Osteoblast (primary cell): ENCODE data around the gene VAMP7. TPM values are rescaled to one million over a fixed set of nuclear protein-coding genes. Genes with fewer than 3 reads are reported as not detected.
"Not testable (repeated sequence)": the region's sequence is repeated elsewhere in the genome, so short reads cannot be mapped to it uniquely, and the experiment has no call there.

ENCODE experiments used
- DNase-seq: peaks from one replicate; pipeline ENCODE4 v3.0.0; 2011; ENCODE audit warnings: low spot score, mixed read lengths; ENCODE audit not compliant: insufficient read length; ENCODE audit errors: missing footprints
- H2AFZ ChIP-seq: 2 replicates; pipeline ENCODE4 v1.6.0; 2011; ENCODE audit warnings: mild to moderate bottlenecking, low read length
- H3K27ac ChIP-seq: 2 replicates; pipeline ENCODE4 v1.5.1; 2011; ENCODE audit warnings: mild to moderate bottlenecking, low read depth, low read length, moderate library complexity
- H3K27me3 ChIP-seq: 2 replicates; pipeline ENCODE4 v1.6.0; 2012; ENCODE audit warnings: mild to moderate bottlenecking, control low read depth, inconsistent platforms, low read length, moderate library complexity; ENCODE audit not compliant: insufficient read depth
- H3K36me3 ChIP-seq: 2 replicates; pipeline ENCODE4 v1.5.1; 2011; ENCODE audit warnings: mild to moderate bottlenecking, low read length, control low read depth, moderate library complexity; ENCODE audit not compliant: insufficient read depth
- H3K4me1 ChIP-seq: 2 replicates; pipeline ENCODE4 v1.5.1; 2011; ENCODE audit warnings: mild to moderate bottlenecking, low read length, control low read depth, moderate library complexity; ENCODE audit not compliant: insufficient read depth
- H3K4me2 ChIP-seq: 2 replicates; pipeline ENCODE4 v1.6.0; 2011; ENCODE audit warnings: mild to moderate bottlenecking, low read length; ENCODE audit not compliant: insufficient read depth
- H3K4me3 ChIP-seq: fragments of 200-600 bp; sonication (generic); 3 replicates; pipeline ENCODE4 v1.5.1; 2012; ENCODE audit warnings: mild to moderate bottlenecking, low read length, inconsistent platforms; ENCODE audit not compliant: insufficient read depth
- H3K79me2 ChIP-seq: 2 replicates; pipeline ENCODE4 v1.6.0; 2012; ENCODE audit warnings: mild to moderate bottlenecking, low read length, control low read depth, inconsistent platforms; ENCODE audit not compliant: insufficient read depth
- H3K9me3 ChIP-seq: 2 replicates; pipeline ENCODE4 v1.5.1; 2011; ENCODE audit warnings: low read depth, low read length, control low read depth
- H4K20me1 ChIP-seq: 2 replicates; pipeline ENCODE4 v1.6.0; 2012; ENCODE audit warnings: mild to moderate bottlenecking, low read length, control low read depth; ENCODE audit not compliant: insufficient read depth
- CTCF ChIP-seq: IDR thresholded peaks from 2 replicates; pipeline ENCODE4 v1.5.1; 2011; ENCODE audit warnings: mild to moderate bottlenecking, low read depth, low read length, moderate library complexity; ENCODE audit errors: extremely low read depth
- total RNA-seq: library from RNA; depleted of rRNA; stranded (reverse); fragments of >200 nt; gene quantifications from 2 replicates; pipeline ENCODE4 v1.2.3, GENCODE V29; 2012

VAMP7 gene
- total RNA-seq, 1 donor: 49.9 TPM

- H4K20me1 ChIP-seq: no peaks in the 10 kb centered on the region
- no peaks in the 10 kb centered on the region for H3K9me3 ChIP-seq
- no peak for DNase-seq
- no peaks in the 10 kb centered on the region for H3K79me2 ChIP-seq
- H3K27me3 ChIP-seq: no peaks in the 10 kb centered on the region
- H3K27ac ChIP-seq: no peak overlapping the region
- TF ChIP-seq CTCF: no peak
- no peak overlapping the region for H3K4me3 ChIP-seq
- H3K36me3 ChIP-seq: peaks cover 3% of the 10 kb centered on the region
- no peak overlapping the region for H2AFZ ChIP-seq
- H3K4me2 ChIP-seq: no peak overlapping the region
- H3K4me1 ChIP-seq: no peaks in the 10 kb centered on the region
Observed at GRCh38 chrX:155899366-155899765, 18.2 kb downstream of the VAMP7 start.

- no peaks in the 10 kb centered on the region for H3K4me1 ChIP-seq
- no peaks in the 10 kb centered on the region for H3K9me3 ChIP-seq
- DNase-seq: no peak
- no peak overlapping the region for H3K27ac ChIP-seq
- no peaks in the 10 kb centered on the region for H3K36me3 ChIP-seq
- H4K20me1 ChIP-seq: no peaks in the 10 kb centered on the region
- no peaks in the 10 kb centered on the region for H3K27me3 ChIP-seq
- no peak for TF ChIP-seq CTCF
- H3K4me3 ChIP-seq: no peak overlapping the region
- H3K4me2 ChIP-seq: no peak overlapping the region
- no peak overlapping the region for H2AFZ ChIP-seq
- H3K79me2 ChIP-seq: no peaks in the 10 kb centered on the region
Observed at GRCh38 chrX:155900765-155901164, 19.6 kb downstream of the VAMP7 start.

- H3K4me1 ChIP-seq, H3K27ac ChIP-seq, H4K20me1 ChIP-seq, H3K36me3 ChIP-seq, H3K4me2 ChIP-seq, H2AFZ ChIP-seq, H3K4me3 ChIP-seq, H3K79me2 ChIP-seq, H3K27me3 ChIP-seq, DNase-seq, H3K9me3 ChIP-seq: not testable (repeated sequence)
Observed at GRCh38 chrX:155907661-155908060, 26.5 kb downstream of the VAMP7 start.

- Histone ChIP-seq H4K20me1 (no peaks in the 10 kb centered on the region), H2AFZ (no peak overlapping the region), H3K9me3 (no peaks in the 10 kb centered on the region), H3K4me2 (no peak overlapping the region), H3K4me3 (no peak overlapping the region), H3K27me3 (no peaks in the 10 kb centered on the region), H3K4me1 (no peaks in the 10 kb centered on the region), H3K79me2 (no peaks in the 10 kb centered on the region), H3K27ac (no peak overlapping the region), H3K36me3 (no peaks in the 10 kb centered on the region)
- no peak for TF ChIP-seq CTCF
- DNase-seq: no peak
Observed at GRCh38 chrX:155923200-155923599, 42.1 kb downstream of the VAMP7 start.

GRCh38 chrX:155930852-155931618, 49.9 kb downstream of the VAMP7 start:
- not testable (repeated sequence) for H3K4me3 ChIP-seq, H3K4me1 ChIP-seq, H3K36me3 ChIP-seq, H3K4me2 ChIP-seq, H4K20me1 ChIP-seq, H3K27ac ChIP-seq, H2AFZ ChIP-seq, H3K9me3 ChIP-seq, DNase-seq, H3K27me3 ChIP-seq, H3K79me2 ChIP-seq
